K562 (cell line): ENCODE results near the gene CDC20. TPM values are rescaled to one million over a fixed set of nuclear protein-coding genes. Genes with fewer than 3 reads are reported as not detected.
A peak's percentile ranks its signal among the peaks of the same experiment; 100 is the strongest.

Experiments used
- BHLHE40 ChIP-seq: IDR thresholded peaks from 2 replicates; pipeline ENCODE4 v1.6.1; 2011; ENCODE audit warnings: low read length, improper control_type of control experiment
- CHD1 ChIP-seq: fragments of 200-600 bp; sonication (generic); IDR thresholded peaks from one replicate; pipeline ENCODE4 v1.6.1; 2012; ENCODE audit warnings: mild to moderate bottlenecking, moderate library complexity, low read length, inconsistent platforms
- ESRRA ChIP-seq: fragments of 450-650 bp; IDR thresholded peaks from 2 replicates; pipeline ENCODE4 v1.6.1; 2014; ENCODE audit warnings: low read depth, mild to moderate bottlenecking, moderate library complexity, borderline replicate concordance
- FOXK1 ChIP-seq: sonication (generic); formaldehyde crosslinking; IDR thresholded peaks from 2 replicates; pipeline ENCODE4 v1.8.0; 2022; ENCODE audit warnings: missing genetic modification reagents, mild to moderate bottlenecking, borderline replicate concordance
- GTF3C2 ChIP-seq: IDR thresholded peaks from 3 replicates; pipeline ENCODE4 v1.6.1; 2011; ENCODE audit warnings: borderline replicate concordance, mild to moderate bottlenecking, moderate library complexity; ENCODE audit not compliant: insufficient read length; ENCODE audit errors: extremely low read depth
- HEY1 ChIP-seq: fragments of 250-450 bp; sonication (Bioruptor Pico); IDR thresholded peaks from 2 replicates; pipeline ENCODE4 v1.5.0; 2020; ENCODE audit warnings: mild to moderate bottlenecking, moderate library complexity, borderline replicate concordance
- KDM2B ChIP-seq: fragments of 250-450 bp; sonication (Bioruptor Pico); IDR thresholded peaks from 2 replicates; pipeline ENCODE4 v1.8.0; 2021; ENCODE audit warnings: mild to moderate bottlenecking, moderate library complexity
- MXD1 ChIP-seq: fragments of 250-450 bp; sonication (Bioruptor Pico); IDR thresholded peaks from 2 replicates; pipeline ENCODE4 v1.8.0; 2021; ENCODE audit warnings: borderline replicate concordance, mild to moderate bottlenecking, moderate library complexity; ENCODE audit not compliant: poor library complexity, severe bottlenecking
- POLR2AphosphoS5 ChIP-seq: IDR thresholded peaks from 2 replicates; pipeline ENCODE4 v1.6.1; 2011; ENCODE audit warnings: mild to moderate bottlenecking, low read depth, low read length, moderate library complexity; ENCODE audit not compliant: control insufficient read depth, insufficient read depth
- POLR2B ChIP-seq: fragments of 450-650 bp; IDR thresholded peaks from 2 replicates; pipeline ENCODE4 v1.6.1; 2018; ENCODE audit warnings: low read depth; ENCODE audit not compliant: partially characterized antibody
- POLR2H ChIP-seq: IDR thresholded peaks from 2 replicates; pipeline ENCODE4 v1.6.1; 2016; ENCODE audit warnings: missing genetic modification characterization, low read depth, mild to moderate bottlenecking, control low read depth, missing compliant biosample characterization, moderate library complexity
- RCOR1 ChIP-seq, 2 experiments: IDR thresholded peaks; 2 replicates each; pipeline ENCODE4 v1.6.1; 2012; ENCODE audit warnings: low read depth in 2 of 2, low read length in 2 of 2, borderline replicate concordance in 1 of 2, improper control_type of control experiment in 1 of 2
- SMAD1 ChIP-seq: fragments of 150-350 bp; IDR thresholded peaks from 2 replicates; pipeline ENCODE4 v1.6.1; 2014; ENCODE audit warnings: low read length, low read depth; ENCODE audit not compliant: partially characterized antibody
- TOE1 ChIP-seq, 2 experiments: fragments of 450-650 bp in 1 of 2; sonication (generic) in 1 of 2; formaldehyde crosslinking in 1 of 2; IDR thresholded peaks; 2 replicates each; pipeline versions ENCODE4 v1.7.1 to v1.8.0; 2016 to 2022; ENCODE audit warnings: borderline replicate concordance in 2 of 2, mild to moderate bottlenecking in 2 of 2, antibody characterized with exemption in 1 of 2, inconsistent platforms in 1 of 2, low read depth in 1 of 2, missing genetic modification reagents in 1 of 2, moderate library complexity in 1 of 2
- ZNF280A ChIP-seq: fragments of 450-650 bp; IDR thresholded peaks from 2 replicates; pipeline ENCODE4 v1.6.1; 2018; ENCODE audit warnings: mild to moderate bottlenecking, low read depth; ENCODE audit not compliant: partially characterized antibody
- ZNF395 ChIP-seq: fragments of 200-800 bp; sonication (Bioruptor generic); IDR thresholded peaks from 2 replicates; pipeline ENCODE4 v1.6.1; 2017; ENCODE audit warnings: missing genetic modification characterization, missing compliant biosample characterization
- ZNF512 ChIP-seq: IDR thresholded peaks from 2 replicates; pipeline ENCODE4 v1.6.1; 2016; ENCODE audit warnings: missing genetic modification characterization, missing compliant biosample characterization
- polyA plus RNA-seq, 8 experiments: library from polyadenylated mRNA; depleted of rRNA in 4 of 8; stranded (reverse) in 5 of 8; unstranded in 3 of 8; fragments of >200 nt; fragmentation: Nextera tagmentation in 2 of 8; fragmentation: Illumina TruSeq in 1 of 8; extraction: Ambion mirVana in 2 of 8; extraction: Trizol in 1 of 8; gene quantifications; 2 replicates each; pipeline versions ENCODE4 v1.2.1 to v1.2.3, GENCODE V29; 2011 to 2014; ENCODE audit warnings: inconsistent platforms in 1 of 8, missing spikeins in 1 of 8
- total RNA-seq, 7 experiments: library from RNA; depleted of rRNA in 6 of 7; stranded (reverse); fragments of >200 nt in 6 of 7; fragmentation: Illumina TruSeq in 2 of 7; extraction: Trizol in 2 of 7; gene quantifications; 2 replicates each; pipeline versions ENCODE4 v1.2.1 to v1.2.3, GENCODE V29; 2011 to 2021; ENCODE audit warnings: low replicate concordance in 1 of 7

Gene CDC20
- total and polyA plus RNA-seq, 9 of the 15 experiments (the other 6 are each of a cell fraction or from before 2014, with no cell fraction given) = 45.2 to 224 (median 121) TPM

GRCh38 chr1:43358121-43358745, 548 bp upstream of the CDC20 start (continued):
- TF ChIP-seq TOE1 (IDR thresholded peaks at IDR 0.05; ENCODE audit: borderline replicate concordance) (no peak; the same call in 1 of the 2 replicates), TOE1 (CRISPR knock-in tag; IDR thresholded peaks at IDR 0.05; ENCODE audit: borderline replicate concordance, low read depth) (peak; percentile 47; the same call in 1 of the 2 replicates), GTF3C2 (peak; percentile 24), ZNF512 (no peak), ESRRA (0 out of 2 replicates have a peak, but pooled peaks have one; percentile 24), KDM2B (peak; percentile 38; the same call in 1 of the 2 replicates), MXD1 (CRISPR knock-in tag) (no peak), ZNF395 (CRISPR knock-in tag) (no peak), BHLHE40 (0 out of 2 replicates have a peak, but pooled peaks have one; percentile 34), POLR2B (peak; percentile 65), POLR2H (tag) (peak; percentile 84), RCOR1 (IDR thresholded peaks at IDR 0.05; ENCODE audit: borderline replicate concordance in 1 of 2, low read depth in 2 of 2, low read length in 2 of 2) (peak in 1 of 2 experiments; percentile 37; a peak in 1 of 4 replicates), HEY1 (no peak), ZNF280A (no peak), CHD1 (no peak), SMAD1 (peak; percentile 30), POLR2AphosphoS5 (peak; percentile 30; the same call in 1 of the 2 replicates), FOXK1 (CRISPR knock-in tag) (no peak)
